Left colon (tissue), 2 donors: Measurements from ENCODE around the gene DENND1C. TPM values are rescaled to one million over a fixed set of nuclear protein-coding genes. Genes with fewer than 3 reads are reported as not detected.

Experiments used
- ATAC-seq: fragments of 200-7000 bp; cut with Tn5 transposase; one replicate; pipeline ENCODE4 v1.9.1; 2020; ENCODE audit warnings: mild to moderate bottlenecking, moderate library complexity
- DNase-seq, 2 donors: peaks; one replicate each; pipeline ENCODE4 v3.0.0-alpha.2; 2020
- intact Hi-C, 2 donors: fragments of 100-400 bp; cut with DNase I in 1 of 2; cut with micrococcal nuclease in 1 of 2; formaldehyde crosslinking; loops; one replicate each; pipeline versions ENCODE4 v1.11.2 to v1.14.0; 2022; cut with DNase I, micrococcal nuclease
- long read RNA-seq: library from polyadenylated mRNA; unstranded; transcript quantifications from one replicate; pipeline ENCODE4 v2.0.0, GENCODE V29; 2021
- total RNA-seq, 2 donors: library from RNA; stranded (reverse); fragmentation: NEBNext Ultra II Directional; extraction: Animal tissue kit (Norgen Biotek cat#: 25700); gene quantifications; one replicate each; pipeline ENCODE4 v1.2.1, GENCODE V29; 2021
- donor health status: DM: no; HTN: no; CAD: no.
- donor health status: DM: yes; HTN: yes; CAD: no.

Gene DENND1C, protein sequence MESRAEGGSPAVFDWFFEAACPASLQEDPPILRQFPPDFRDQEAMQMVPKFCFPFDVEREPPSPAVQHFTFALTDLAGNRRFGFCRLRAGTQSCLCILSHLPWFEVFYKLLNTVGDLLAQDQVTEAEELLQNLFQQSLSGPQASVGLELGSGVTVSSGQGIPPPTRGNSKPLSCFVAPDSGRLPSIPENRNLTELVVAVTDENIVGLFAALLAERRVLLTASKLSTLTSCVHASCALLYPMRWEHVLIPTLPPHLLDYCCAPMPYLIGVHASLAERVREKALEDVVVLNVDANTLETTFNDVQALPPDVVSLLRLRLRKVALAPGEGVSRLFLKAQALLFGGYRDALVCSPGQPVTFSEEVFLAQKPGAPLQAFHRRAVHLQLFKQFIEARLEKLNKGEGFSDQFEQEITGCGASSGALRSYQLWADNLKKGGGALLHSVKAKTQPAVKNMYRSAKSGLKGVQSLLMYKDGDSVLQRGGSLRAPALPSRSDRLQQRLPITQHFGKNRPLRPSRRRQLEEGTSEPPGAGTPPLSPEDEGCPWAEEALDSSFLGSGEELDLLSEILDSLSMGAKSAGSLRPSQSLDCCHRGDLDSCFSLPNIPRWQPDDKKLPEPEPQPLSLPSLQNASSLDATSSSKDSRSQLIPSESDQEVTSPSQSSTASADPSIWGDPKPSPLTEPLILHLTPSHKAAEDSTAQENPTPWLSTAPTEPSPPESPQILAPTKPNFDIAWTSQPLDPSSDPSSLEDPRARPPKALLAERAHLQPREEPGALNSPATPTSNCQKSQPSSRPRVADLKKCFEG
- 1 to 10 TPM; 2.8 TPM for total RNA-seq
- long read RNA-seq, partial matches to known transcripts: 0 of 2 reads
- long read RNA-seq, other reads (novel, unspliced or antisense): 2 of 2 reads

DNA sequence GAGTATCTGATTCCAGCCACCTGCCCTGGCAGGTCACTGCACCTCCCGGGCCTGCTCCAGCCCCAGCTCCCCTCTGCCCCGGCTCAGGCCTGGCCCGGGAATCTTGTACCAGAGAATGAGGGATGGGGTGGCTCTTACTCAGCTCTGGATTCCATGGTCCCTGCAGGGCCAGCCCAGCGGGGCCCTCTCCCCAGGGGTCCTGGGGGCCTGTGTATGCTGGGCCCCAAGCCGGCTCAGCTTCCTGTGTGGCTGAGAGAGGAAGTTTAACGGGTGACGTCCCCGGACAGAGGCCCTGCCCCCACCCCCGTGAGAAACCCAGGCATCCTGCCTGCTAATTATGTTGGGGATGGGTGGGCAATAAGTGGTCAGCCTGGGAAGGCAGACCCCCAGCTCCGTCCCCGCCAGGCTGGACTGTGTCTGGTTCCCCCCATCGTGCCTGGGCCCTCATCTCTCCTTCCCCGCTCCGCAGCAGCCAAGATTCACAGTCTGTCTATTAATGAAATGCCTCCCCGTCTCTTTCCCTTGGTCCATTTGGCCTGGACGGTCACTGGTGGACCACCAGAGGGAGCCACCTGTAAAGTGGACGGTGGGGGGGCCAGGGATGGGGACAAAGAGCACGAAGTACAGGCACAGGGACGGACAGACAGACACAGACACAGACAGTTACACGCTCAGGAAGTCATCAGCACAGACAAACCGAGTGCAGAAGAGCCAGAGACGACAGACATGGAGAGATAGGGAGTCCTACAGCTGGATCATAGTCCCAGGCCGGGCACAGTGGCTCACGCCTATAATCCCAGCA, at the start of gene DENND1C:
Gene DENND1C, minus strand, starts transcription at position 247 of the 802 bp plus-strand sequence. Its CDS starts 92 bp downstream, at position 155.
- intact Hi-C loops: no loop called here
- ATAC-seq (peak; percentile 43), DNase-seq (peak in 1 of 2 donors; percentile 68)

DNA sequence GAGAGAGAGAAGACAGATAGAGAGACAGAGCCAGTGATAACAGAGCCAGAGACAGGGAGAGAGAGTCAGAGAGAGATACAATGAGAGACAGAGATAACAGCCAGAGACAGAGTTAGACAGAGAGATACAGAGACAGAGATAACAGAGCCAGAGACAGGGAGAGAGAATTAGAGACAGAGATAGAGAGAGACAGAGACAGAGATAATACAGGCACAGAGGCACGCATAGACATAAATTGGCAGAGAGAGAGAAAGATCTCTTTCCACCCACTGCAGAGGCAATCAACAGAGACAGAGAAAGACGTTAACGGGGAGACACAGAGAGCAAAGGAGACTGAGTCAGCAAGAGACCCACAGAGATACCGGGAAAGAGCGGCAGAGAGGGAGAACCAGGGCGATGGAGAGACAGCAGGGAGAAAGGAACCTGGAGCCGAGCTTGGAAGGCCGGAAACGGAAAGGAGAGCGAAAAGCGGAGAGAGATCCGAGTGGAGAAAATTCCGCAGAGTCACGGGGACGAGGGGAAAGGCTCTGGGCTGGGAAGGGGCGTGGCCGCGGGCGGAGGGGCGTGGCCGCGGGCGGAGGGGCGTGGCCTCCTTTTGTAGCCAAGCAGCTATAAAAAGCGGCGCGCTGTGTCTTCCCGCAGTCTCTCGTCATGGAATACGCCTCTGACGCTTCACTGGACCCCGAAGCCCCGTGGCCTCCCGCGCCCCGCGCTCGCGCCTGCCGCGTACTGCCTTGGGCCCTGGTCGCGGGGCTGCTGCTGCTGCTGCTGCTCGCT, 49.0 kb upstream of the DENND1C start, which contains the start of gene TNFSF9:
Gene TNFSF9, plus strand, starts transcription at position 641 of the 777 bp plus-strand sequence. Its CDS starts 11 bp downstream, at position 652.
- intact Hi-C loops: no loop called here
- ATAC-seq (peak; percentile 95), DNase-seq (peak; percentile 87 to 92)

DNA sequence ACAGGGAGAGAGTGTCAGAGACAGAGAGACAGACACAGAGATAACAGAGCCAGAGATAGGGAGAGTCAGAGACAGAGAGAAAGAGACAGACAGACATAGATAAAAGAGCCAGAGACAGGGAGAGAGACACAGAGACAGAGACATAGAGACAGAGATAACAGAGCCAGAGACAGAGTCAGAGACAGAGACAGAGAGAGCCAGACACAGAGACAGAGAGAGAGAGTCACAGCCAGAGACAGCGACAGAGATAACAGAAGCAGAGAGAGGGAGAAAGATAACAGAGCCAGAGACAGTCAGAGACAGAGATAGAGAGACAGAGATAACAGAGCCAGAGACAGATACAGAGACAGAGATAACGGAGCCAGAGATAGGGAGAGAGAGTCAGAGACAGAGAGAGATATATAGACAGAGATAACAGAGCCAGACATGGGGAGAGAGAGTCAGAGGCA, 48.4 kb upstream of the DENND1C start:
- intact Hi-C loops: no loop called here
- no peak for DNase-seq
- no peak for ATAC-seq

DNA sequence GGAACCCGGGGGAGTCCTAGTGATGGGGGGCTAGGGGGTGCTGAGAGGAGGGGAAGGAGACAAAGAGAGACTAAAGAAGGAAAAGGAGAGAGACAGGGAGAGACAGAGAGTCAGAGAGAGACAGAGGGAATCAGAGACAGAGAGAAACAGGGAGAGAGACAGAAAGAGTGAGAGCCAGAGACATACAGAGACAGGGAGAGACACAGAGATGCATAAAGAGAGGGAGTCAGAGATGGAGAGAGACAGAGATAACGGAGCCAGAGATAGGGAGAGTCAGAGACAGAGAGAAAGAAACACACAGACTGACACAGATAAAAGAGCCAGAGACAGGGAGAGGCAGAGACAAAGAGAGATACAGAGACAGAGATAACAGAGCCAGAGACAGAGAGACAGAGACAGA, 47.8 kb upstream of the DENND1C start:
- ATAC-seq: no peak
- intact Hi-C loops: no loop called here
- DNase-seq: no peak

DNA sequence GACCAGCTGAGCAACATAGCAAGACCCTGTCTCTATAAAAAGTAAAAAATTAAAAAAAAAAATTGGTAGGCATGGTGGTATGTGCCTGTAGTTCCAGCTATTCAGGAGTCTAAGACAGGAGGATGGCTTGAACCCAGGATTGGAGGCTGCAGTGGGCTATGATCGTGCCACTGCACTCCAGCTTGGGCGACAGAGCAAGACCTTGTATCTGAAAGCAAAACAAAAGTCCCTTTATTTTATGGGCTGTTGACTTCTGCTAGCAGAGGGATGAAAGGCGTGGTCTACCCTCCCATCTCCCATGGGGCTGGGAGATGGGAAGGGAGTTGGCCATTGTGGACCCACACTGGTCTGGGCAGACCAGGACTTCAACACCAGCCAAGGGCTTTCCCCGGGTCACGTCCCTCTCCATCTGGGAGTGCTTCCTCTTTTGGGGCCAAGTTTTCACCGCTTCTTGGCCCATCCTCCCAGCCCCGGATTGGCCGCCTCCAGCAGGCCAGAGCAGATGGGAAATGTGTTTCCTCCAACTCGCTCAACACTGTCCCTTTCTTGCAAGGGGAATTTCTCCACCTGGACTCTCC, 47.0 kb upstream of the DENND1C start:
- intact Hi-C loops: no loop called here
- peak; percentile 30 to 51 for DNase-seq
- peak; percentile 21 for ATAC-seq

DNA sequence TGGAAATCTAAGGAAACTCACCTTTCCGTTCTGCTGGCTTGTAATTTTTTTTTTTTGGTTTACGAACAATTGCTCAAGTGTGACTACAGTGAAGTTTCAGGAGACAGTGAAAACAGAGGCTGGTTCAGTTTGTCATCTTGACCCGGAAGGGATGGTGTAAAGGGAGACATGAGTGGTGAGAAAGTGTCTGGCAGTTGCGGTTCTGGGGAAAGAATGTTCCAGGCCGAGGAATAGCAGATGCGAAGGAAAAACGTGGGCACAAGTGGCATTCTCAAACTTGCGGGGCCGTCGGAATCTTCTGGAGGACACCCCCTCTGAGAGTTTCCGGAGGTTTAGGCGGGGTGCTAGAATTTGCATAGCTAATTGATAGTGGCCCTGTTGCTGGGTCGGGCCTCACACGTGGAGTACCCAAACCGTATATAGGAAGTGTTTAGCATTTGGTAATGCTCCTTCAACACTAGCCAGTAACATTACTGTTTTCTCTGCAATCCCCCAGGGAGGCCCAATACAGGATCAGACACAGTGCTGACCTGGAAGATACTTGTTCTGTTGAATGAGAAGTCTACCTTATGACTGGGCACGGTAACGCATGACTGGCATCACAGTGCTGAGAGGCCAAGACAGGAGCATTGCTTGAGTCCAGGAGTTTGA, 46.4 kb upstream of the DENND1C start:
- intact Hi-C loops: no loop called here
- DNase-seq (no peak), ATAC-seq (no peak)

DNA sequence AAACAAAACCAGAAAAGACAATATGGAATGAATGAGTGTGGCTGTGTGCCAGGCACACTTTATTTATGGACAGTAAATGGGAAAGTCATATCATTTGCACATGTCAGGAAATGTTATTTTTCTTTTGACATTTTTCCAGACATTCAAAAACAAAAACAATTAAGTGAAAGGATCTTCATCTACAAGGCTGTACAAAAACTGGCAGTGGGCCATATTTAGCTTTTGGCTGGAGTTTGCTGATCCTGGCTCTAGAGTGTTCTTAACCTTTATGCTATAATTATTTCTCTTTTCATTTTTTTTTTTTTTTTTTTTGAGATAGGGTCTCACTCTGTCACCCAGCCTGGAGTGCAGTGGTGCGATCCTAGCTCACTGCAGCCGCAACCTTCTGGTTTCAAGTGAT, 42.7 kb upstream of the DENND1C start:
- ATAC-seq (no peak), DNase-seq (no peak)
- intact Hi-C loops: no loop called here

DNA sequence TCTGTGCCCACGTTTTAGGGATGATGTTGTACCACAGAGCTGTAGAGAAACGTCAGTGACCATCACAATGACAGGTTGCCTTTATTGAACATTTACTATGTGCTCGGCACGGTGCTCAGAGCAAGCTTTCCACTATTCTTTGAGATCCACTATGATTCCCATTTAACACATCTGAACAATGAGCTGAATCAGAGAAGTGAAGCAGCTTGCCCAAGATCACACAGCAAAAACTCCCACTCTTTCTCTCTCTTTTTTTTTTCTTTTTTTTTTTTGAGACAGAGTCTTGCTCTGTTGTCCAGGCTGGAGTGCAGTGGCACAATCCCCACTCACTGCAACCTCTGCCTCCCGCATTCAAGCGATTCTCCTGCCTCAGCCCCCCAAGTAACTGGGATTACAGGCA, 41.1 kb upstream of the DENND1C start:
- ATAC-seq (no peak), DNase-seq (no peak)
- intact Hi-C loops: no loop called here

DNA sequence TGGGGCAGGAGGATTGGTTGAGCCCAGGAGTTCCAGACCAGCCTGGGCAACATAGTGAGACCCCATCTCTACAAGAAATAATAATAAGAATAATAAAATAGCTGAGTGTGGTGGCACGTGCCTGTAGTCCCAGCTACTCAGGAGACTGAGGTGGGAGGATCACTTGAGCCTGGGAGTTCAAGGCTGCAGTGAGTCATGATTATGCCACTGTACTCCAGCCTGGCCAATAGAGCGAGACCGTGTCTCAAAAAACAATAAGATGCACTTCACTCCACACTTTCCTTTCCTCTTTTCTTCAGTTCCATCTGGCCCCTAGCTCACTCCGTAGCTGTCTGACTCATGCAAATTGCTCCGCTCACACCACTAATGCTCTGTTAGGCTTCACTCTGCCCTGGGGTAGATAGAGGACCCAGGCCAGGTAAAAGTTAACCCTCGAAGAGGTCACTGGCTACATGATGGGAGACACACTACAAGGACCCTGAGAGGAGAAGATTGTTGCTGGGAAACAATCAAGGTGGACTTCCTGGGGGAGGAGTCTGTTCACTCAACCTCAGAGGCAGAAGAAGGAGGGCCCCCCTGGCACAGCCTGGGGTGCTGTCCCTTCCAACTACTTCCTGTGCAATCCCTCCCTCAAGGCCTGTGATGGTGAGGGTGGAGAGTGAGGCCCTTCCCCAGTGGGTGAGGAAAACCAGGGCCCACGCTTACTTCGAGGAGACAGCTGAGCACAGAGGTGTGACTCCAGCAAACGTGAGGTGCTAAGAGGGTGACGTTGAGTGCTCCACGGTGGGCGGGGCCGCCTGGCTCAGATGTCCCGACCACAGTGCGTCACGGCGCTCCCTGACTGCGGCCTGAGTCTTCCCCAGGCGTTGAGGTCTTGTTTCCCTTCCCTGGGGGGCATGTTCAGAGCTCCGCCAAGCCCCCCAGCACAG, 40.4 kb upstream of the DENND1C start:
- peak in 1 of 2 donors; percentile 59 for DNase-seq
- intact Hi-C loops: no loop called here
- ATAC-seq: no peak

DNA sequence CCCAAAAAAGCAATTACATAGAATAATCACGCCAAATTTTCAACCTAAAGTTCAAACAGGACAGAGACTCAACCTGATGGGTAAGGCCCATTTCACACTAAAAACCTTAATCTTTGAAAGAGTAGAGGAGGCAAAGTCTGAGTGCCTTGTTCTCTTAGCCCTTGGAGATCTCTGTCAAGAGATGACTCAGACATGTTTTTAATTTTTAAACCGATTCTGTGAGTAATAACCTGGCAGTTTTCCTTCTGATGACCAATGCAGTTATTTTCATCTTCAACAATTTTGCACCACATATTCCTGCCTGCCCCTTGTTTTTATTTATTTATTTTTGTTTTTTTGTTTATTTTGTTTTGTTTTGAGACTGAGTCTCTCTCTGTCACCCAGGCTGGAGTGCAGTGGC, 37.7 kb upstream of the DENND1C start:
- DNase-seq (no peak), ATAC-seq (no peak)
- intact Hi-C loops: loop anchor here in 1 of 2 donors (5.0 kb wide), 1 partner anchor 113 kb away; no protein-coding TSS in a partner anchor

DNA sequence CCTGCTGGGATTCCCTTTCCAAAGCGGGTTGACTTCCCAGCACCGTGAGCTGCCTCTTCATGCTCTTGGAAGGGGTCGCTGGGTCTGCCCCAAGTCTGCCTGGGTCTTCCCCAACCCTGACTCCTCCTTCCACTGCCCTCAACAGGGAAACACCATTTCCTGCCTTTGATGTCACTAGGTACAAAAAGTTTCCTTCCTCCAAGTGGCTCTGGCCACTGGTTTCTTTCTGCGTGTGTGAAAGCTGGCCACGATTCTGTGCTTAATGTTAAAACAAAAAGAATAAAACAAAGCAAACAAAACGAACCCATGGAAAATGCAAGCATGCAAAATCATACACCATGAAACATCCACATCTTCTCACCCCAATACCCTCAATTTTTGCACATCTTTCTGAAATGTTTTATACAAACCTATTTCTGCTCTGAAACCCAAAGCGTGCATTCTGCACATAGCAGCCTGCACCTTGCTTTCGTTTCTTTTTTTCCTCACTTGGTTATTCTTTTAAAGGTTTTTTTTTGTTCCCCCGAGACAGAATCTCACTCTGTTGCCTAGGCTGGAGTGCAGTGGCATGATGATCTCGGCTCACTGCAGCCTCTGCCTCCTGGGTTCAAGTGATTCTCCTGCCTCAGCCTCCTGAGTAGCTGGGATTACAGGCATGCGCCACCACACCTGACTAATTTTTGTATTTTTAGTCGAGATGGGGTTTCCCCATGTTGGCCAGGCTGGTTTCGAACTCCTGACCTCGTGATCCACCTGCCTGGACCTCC, 36.7 kb upstream of the DENND1C start:
- no peak for DNase-seq
- ATAC-seq: no peak
- intact Hi-C loops: loop anchor here in 1 of 2 donors (5.0 kb wide), 1 partner anchor 114 kb away; no protein-coding TSS in a partner anchor

DNA sequence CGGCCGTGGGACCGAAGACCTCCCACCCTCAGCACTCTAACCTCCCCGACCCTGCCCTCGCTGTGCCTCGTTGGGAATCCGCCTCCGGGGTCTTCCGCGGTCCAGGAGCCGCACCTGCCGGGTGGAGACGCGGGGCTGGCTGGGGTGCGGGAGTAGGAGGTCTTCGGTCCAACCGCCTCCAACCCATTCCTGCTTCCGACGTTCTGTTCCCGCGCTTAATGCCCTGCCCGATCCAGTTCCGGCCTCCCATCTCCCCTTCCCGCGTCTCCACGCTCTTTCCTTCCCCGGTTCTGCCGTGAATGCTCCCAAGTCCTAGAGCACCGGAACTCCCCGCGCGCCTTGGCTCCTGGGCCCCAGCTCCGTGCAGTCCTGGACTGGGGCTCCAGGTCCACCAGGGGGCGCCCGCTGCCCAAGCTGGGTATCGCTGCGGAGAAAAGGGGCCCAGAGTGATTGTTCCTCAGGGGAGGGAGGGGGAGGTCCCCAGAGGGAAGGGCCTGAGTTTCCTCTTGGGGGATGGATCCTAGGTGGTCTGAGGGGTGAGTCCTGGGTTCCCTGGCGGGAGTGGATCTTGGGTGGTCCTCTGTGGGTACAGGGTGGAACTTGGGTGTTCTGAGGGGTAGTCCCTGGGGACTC, 35.2 kb upstream of the DENND1C start:
- intact Hi-C loops: loop anchor here (2.0 to 5.0 kb wide), 2 partner anchors 116 to 346 kb away; no protein-coding TSS in a partner anchor
- peak; percentile 82 for ATAC-seq
- DNase-seq: peak; percentile 85 to 97

DNA sequence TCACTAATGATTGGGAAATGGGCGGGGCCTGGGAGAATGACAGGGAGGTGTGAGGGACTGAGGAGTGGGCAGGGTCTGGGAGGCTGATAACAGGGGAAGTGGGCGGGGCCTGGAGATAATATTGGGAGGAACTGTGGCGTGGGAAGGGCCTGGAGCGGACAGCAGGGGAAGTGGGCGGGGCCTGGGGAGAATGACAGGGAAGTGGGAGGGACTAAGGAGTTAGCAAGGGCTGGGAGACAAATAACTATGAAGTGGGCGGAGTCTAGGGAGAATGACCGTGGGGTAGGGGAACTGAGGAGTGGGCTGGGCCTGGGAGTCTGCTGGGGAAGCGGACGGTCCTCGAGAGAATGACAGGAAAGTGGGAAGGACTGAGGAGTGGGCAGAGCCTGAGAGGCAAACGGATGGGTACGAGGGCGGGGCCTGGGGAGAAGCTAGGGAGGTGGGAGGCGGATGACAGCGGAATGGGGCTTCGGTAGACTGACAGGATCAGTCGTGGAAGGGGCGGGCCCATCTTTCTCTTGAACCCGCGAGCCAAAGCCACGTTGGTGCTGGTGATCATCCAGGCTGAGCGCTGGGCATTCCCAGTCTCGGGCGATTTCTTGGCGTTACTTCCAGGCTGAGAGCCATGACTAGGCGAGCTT, 34.6 kb upstream of the DENND1C start:
- ATAC-seq (peak; percentile 93), DNase-seq (peak; percentile 97 to 98)
- intact Hi-C loops: loop anchor here (2.0 to 5.0 kb wide), 2 partner anchors 116 to 347 kb away; no protein-coding TSS in a partner anchor

DNA sequence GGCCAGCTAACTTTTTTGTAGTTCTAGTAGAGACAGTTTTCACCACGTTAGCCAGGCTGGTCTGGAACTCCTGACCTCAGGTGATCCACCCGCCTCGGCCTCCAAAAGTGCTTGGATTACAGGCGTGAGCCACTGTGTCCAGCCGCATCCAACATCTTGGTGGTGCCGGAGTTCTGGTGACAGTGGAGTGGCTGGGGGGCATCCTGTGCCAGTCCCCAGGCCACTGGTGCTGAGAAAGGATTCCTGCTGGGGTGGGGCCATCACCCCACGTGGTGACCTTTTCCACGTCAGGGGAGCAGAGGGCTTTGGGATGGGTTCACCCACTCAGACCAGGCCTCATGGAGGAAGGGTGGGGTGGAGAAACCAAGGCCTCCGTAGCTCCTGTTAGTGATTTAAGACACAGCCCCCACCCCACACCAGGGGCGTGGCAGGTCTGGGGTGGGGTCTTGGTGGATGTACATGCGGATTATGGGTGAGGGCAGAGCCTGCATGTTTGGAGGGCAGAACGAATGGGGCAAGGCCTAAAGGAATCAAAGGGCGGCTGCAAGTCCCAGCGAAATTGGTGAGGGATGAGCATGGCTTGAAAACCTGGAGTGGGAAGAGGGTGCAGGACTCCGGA, 33.4 kb upstream of the DENND1C start:
- DNase-seq: no peak
- intact Hi-C loops: loop anchor here in 1 of 2 donors (5.0 kb wide), 1 partner anchor 117 kb away; no protein-coding TSS in a partner anchor
- no peak for ATAC-seq
